ENCODE measurements around the gene SPAG4.

DNA sequence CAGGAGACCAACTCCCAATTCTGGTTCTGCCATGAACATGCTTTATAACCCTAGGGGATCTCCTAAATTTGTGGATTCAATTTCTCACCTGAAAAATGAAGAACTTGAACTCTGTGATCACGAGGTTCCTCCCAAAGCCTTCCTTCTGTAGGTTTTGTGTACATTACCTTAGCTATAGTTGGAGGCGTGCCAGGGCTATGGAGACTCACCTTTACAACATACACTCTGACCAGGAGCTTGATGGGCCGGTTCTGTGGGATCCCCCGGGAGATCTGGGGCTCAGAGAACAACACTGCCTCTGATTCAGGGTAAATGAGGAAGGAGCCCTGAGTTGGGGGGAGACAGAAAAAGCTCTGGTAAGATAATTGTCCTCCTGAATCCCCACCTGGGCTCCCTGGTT is 39.7 kb upstream of the SPAG4 start:
- TF ChIP-seq POLR2A (IDR thresholded peaks at IDR 0.05), result no peak
- TF ChIP-seq, protein P1, sequence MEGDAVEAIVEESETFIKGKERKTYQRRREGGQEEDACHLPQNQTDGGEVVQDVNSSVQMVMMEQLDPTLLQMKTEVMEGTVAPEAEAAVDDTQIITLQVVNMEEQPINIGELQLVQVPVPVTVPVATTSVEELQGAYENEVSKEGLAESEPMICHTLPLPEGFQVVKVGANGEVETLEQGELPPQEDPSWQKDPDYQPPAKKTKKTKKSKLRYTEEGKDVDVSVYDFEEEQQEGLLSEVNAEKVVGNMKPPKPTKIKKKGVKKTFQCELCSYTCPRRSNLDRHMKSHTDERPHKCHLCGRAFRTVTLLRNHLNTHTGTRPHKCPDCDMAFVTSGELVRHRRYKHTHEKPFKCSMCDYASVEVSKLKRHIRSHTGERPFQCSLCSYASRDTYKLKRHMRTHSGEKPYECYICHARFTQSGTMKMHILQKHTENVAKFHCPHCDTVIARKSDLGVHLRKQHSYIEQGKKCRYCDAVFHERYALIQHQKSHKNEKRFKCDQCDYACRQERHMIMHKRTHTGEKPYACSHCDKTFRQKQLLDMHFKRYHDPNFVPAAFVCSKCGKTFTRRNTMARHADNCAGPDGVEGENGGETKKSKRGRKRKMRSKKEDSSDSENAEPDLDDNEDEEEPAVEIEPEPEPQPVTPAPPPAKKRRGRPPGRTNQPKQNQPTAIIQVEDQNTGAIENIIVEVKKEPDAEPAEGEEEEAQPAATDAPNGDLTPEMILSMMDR (IDR thresholded peaks at IDR 0.05 in 8 of 11, conservative IDR thresholded peaks at IDR 0.05 in 3 of 11), result no peak
